SW480 (cell line): ENCODE results near the gene ATF7IP.
"Not testable (repeated sequence)": the region's sequence is repeated elsewhere in the genome, so short reads cannot be mapped to it uniquely, and the experiment has no call there.

Experiments
- DNase-seq: peaks from one replicate; pipeline ENCODE4 v3.0.0-alpha.2; 2016; ENCODE audit warnings: low spot score

Gene ATF7IP

GRCh38 chr12:14365294-14366208 lies at the start of gene ATF7IP:
Gene ATF7IP, plus strand, starts transcription at chr12:14365682. Its CDS starts 58,234 bp downstream, at chr12:14423916.
- peak; percentile 99 for DNase-seq

- no peak for DNase-seq
These were observed 47.9 kb upstream of the ATF7IP start for GRCh38 chr12:14317362-14318146.

GRCh38 chr12:14319704-14320427 lies 45.6 kb upstream of the ATF7IP start:
- DNase-seq, result not testable (repeated sequence)

GRCh38 chr12:14322403-14322802 lies 43.1 kb upstream of the ATF7IP start:
- no peak for DNase-seq

- no peak for DNase-seq
These were observed 39.7 kb upstream of the ATF7IP start for GRCh38 chr12:14325716-14326343.

- no peak for DNase-seq
These were observed 38.8 kb upstream of the ATF7IP start for GRCh38 chr12:14326699-14327098.

GRCh38 chr12:14327711-14328110 lies 37.8 kb upstream of the ATF7IP start:
- no peak for DNase-seq

- no peak for DNase-seq
These were observed 33.0 kb upstream of the ATF7IP start for GRCh38 chr12:14332482-14332881.

- DNase-seq, result no peak
These were observed 25.1 kb upstream of the ATF7IP start for GRCh38 chr12:14340371-14340770.

GRCh38 chr12:14351524-14351923 lies 14.0 kb upstream of the ATF7IP start:
- not testable (repeated sequence) for DNase-seq

- DNase-seq, result not testable (repeated sequence)
These were observed 13.4 kb upstream of the ATF7IP start for GRCh38 chr12:14352066-14352465.

GRCh38 chr12:14354665-14355064 lies 10.8 kb upstream of the ATF7IP start:
- DNase-seq, result not testable (repeated sequence)

GRCh38 chr12:14356147-14356546 lies 9.3 kb upstream of the ATF7IP start:
- DNase-seq, result no peak

- DNase-seq, result no peak
These were observed 8.0 kb upstream of the ATF7IP start for GRCh38 chr12:14357486-14357885.

GRCh38 chr12:14362352-14362751 lies 3.1 kb upstream of the ATF7IP start:
- no peak for DNase-seq

GRCh38 chr12:14364583-14365271 lies 755 bp upstream of the ATF7IP start:
- DNase-seq, result no peak

GRCh38 chr12:14366209-14367039 lies 942 bp downstream of the ATF7IP start:
- DNase-seq, result peak; percentile 63

GRCh38 chr12:14367040-14367661 lies 1.7 kb downstream of the ATF7IP start:
- DNase-seq, result no peak

- DNase-seq, result no peak
These were observed 3.8 kb downstream of the ATF7IP start for GRCh38 chr12:14369311-14369710.

GRCh38 chr12:14373217-14373616 lies 7.7 kb downstream of the ATF7IP start:
- DNase-seq, result no peak
